B cell (primary cell): ENCODE data around the gene TFAP2B. TPM values are rescaled to one million over a fixed set of nuclear protein-coding genes. Genes with fewer than 3 reads are reported as not detected.

Experiments
- ATAC-seq: fragments of 200-7000 bp; cut with Tn5 transposase; one replicate; pipeline ENCODE4 v1.10.0; 2021; ENCODE audit warnings: low read depth, mild to moderate bottlenecking, moderate number of reproducible peaks, moderate library complexity
- CTCF ChIA-PET: fragments of 350-600 bp; sonication (Branson Sonifier 250); formaldehyde crosslinking; loops from one replicate; lab custom pipeline; 2021; ENCODE audit warnings: antibody characterized with exemption, inconsistent platforms; lab: Charles Lee
- POLR2A ChIA-PET: fragments of 350-600 bp; sonication (Branson Sonifier 250); formaldehyde crosslinking; loops from one replicate; lab custom pipeline; 2021; ENCODE audit warnings: antibody characterized with exemption; lab: Charles Lee
- DNase-seq: peaks from one replicate; pipeline ENCODE4 v3.0.0; 2013
- H2AFZ ChIP-seq: 2 replicates; pipeline ENCODE4 v1.6.1; 2012; ENCODE audit warnings: mild to moderate bottlenecking, low read depth, low read length; ENCODE audit not compliant: insufficient read depth, poor library complexity, severe bottlenecking
- H3K27ac ChIP-seq, 2 donors: 1 replicate in 1 of 2; 2 replicates in 1 of 2; pipeline ENCODE4 v1.5.1; 2012 to 2013; ENCODE audit warnings: low read length in 2 of 2, mild to moderate bottlenecking in 2 of 2, moderate library complexity in 1 of 2
- H3K27me3 ChIP-seq, 4 experiments: fragments of 200-600 bp in 1 of 4; sonication (generic) in 1 of 4; replicated peaks in 1 of 4; 1 replicate in 2 of 4; 2 replicates in 2 of 4; pipeline versions ENCODE4 v1.6.1 to v1.7.0; 2013 to 2016; ENCODE audit warnings: low read length in 3 of 4, mild to moderate bottlenecking in 2 of 4, mixed read lengths in 1 of 4, moderate library complexity in 1 of 4; ENCODE audit not compliant: insufficient read depth in 4 of 4, control insufficient read depth in 3 of 4; ENCODE audit errors: control extremely low read depth in 1 of 4
- H3K36me3 ChIP-seq, 2 experiments: replicated peaks in 1 of 2; 1 replicate in 1 of 2; 2 replicates in 1 of 2; pipeline versions ENCODE4 v1.6.1 to v1.7.1; 2013; ENCODE audit warnings: low read length in 1 of 2; ENCODE audit not compliant: insufficient read depth in 2 of 2, control insufficient read depth in 1 of 2; ENCODE audit errors: control extremely low read depth in 1 of 2, extremely low read depth in 1 of 2
- H3K4me1 ChIP-seq, 2 donors: fragments of 200-600 bp in 1 of 2; sonication (generic) in 1 of 2; 1 replicate in 1 of 2; 2 replicates in 1 of 2; pipeline versions ENCODE4 v1.5.1 to v1.6.1; 2013 to 2017; ENCODE audit warnings: low read length in 2 of 2; ENCODE audit not compliant: control insufficient read depth in 2 of 2, insufficient read depth in 2 of 2
- H3K4me2 ChIP-seq: replicated peaks from 2 replicates; pipeline ENCODE3; 2012; ENCODE audit warnings: mild to moderate bottlenecking, low read depth, low read length; ENCODE audit not compliant: poor library complexity, severe bottlenecking
- H3K4me3 ChIP-seq, 5 experiments: fragments of 200-600 bp in 1 of 5; sonication (generic) in 1 of 5; 1 replicate in 3 of 5; 2 replicates in 2 of 5; pipeline versions ENCODE4 v1.5.1 to v1.7.0; 2011 to 2016; ENCODE audit warnings: low read length in 4 of 5, mild to moderate bottlenecking in 4 of 5, low read depth in 2 of 5, control low read depth in 1 of 5, moderate library complexity in 1 of 5; ENCODE audit not compliant: insufficient read depth in 1 of 5; ENCODE audit errors: control extremely low read depth in 1 of 5, extremely low read depth in 1 of 5
- H3K79me2 ChIP-seq: fragments of 200-600 bp; sonication (generic); one replicate; pipeline ENCODE4 v1.6.0; 2016; ENCODE audit warnings: low read length; ENCODE audit not compliant: control insufficient read depth, insufficient read depth
- H3K9ac ChIP-seq: fragments of 200-600 bp; sonication (generic); 2 replicates; pipeline ENCODE4 v1.6.1; 2017; ENCODE audit warnings: mild to moderate bottlenecking, low read length, moderate library complexity
- H3K9me3 ChIP-seq, 3 donors: one replicate each; pipeline versions ENCODE4 v1.6.1 to v1.7.1; 2013; ENCODE audit warnings: low read length in 2 of 3; ENCODE audit not compliant: control insufficient read depth in 2 of 3, insufficient read depth in 1 of 3; ENCODE audit errors: control extremely low read depth in 1 of 3
- H4K20me1 ChIP-seq: 2 replicates; pipeline ENCODE4 v1.6.0; 2012; ENCODE audit warnings: mild to moderate bottlenecking, low read length; ENCODE audit not compliant: insufficient read depth, control insufficient read depth, poor library complexity, severe bottlenecking
- H3K27ac Mint-ChIP-seq: one replicate; pipeline ENCODE4 v1.8.0; 2021; ENCODE audit warnings: mixed read lengths
- H3K27me3 Mint-ChIP-seq: one replicate; pipeline ENCODE4 v1.8.0; 2021; ENCODE audit warnings: mixed read lengths
- H3K4me1 Mint-ChIP-seq: one replicate; pipeline ENCODE4 v1.8.0; 2021; ENCODE audit warnings: mixed read lengths
- H3K4me3 Mint-ChIP-seq: one replicate; pipeline ENCODE4 v1.8.0; 2021; ENCODE audit warnings: mixed read lengths
- H3K9me3 Mint-ChIP-seq: one replicate; pipeline ENCODE4 v1.8.0; 2022; ENCODE audit warnings: mixed read lengths; ENCODE audit not compliant: insufficient read depth
- EZH2 ChIP-seq: IDR thresholded peaks from 2 replicates; pipeline ENCODE4 v1.6.1; 2012; ENCODE audit warnings: borderline replicate concordance, low read depth, mild to moderate bottlenecking, moderate library complexity, low read length; ENCODE audit not compliant: insufficient read depth, poor library complexity, severe bottlenecking
- WGBS: methylation state at CpG from one replicate; pipeline ENCODE4 v1.1.5; 2013; ENCODE audit warnings: missing lambda C conversion rate; ENCODE audit not compliant: insufficient coverage; 5-methylcytosine and 5-hydroxymethylcytosine counted together
- intact Hi-C: fragments of 100-400 bp; cut with micrococcal nuclease; formaldehyde crosslinking; loops from one replicate; pipeline ENCODE4 v1.10.0; 2022
- polyA plus RNA-seq: library from polyadenylated mRNA; depleted of rRNA; stranded (reverse); fragments of >200 nt; gene quantifications from 2 replicates; pipeline ENCODE4 v1.2.3, GENCODE V29; 2012
- total RNA-seq, 2 donors: library from RNA; stranded (reverse); fragments of 120-200 nt in 1 of 2; gene quantifications; 1 replicate in 1 of 2; 2 replicates in 1 of 2; pipeline versions ENCODE4 v1.2.3 to v1.2.4, GENCODE V29; 2013 to 2022
- TF ChIP-seq, protein P1 (sequence below): fragments of 200-600 bp; IDR thresholded peaks from one replicate; pipeline ENCODE4 v1.8.0; 2022; ENCODE audit warnings: antibody characterized with exemption, mild to moderate bottlenecking

Gene TFAP2B
- total and polyA plus RNA-seq, 2 donors (not counting 1 experiment from before 2014, with no cell fraction given), result not detected

DNA sequence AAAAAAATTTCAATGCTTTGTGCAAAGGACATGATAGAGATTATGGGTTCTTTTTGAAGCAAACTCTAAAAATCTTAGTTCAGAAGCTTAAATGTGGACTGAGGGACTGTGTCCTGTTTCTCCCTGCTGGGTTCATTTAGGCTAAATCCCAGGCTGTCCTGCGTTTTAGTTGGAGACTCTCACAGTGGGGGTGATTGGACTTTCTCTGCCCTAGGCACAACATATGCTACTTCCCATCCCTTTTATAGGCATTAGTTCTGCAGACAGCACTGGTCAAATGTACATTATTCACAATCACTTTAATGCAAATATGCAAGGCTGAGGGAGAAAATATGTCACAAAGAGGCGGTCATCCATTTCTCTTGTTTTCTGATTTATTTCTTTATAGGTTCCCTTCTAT is 71.3 kb downstream of the TFAP2B start:
- Histone ChIP-seq H3K36me3 (no peaks in the 10 kb centered on the region), H3K4me3 (no peak overlapping the region), H4K20me1 (no peaks in the 10 kb centered on the region), H3K9me3 (no peaks in the 10 kb centered on the region), H3K79me2 (no peaks in the 10 kb centered on the region), H3K4me1 (no peaks in the 10 kb centered on the region), H3K9ac (no peak overlapping the region), H2AFZ (no peak overlapping the region), H3K4me2 (no peak overlapping the region), H3K27ac (no peak overlapping the region), H3K27me3 (no peaks in the 10 kb centered on the region)
- no peak overlapping the region for H3K4me3 Mint-ChIP-seq
- ChIA-PET POLR2A (no interaction called here), CTCF (no interaction called here)
- no peak overlapping the region for H3K27ac Mint-ChIP-seq
- TF ChIP-seq EZH2, result no peak
- TF ChIP-seq, protein P1, sequence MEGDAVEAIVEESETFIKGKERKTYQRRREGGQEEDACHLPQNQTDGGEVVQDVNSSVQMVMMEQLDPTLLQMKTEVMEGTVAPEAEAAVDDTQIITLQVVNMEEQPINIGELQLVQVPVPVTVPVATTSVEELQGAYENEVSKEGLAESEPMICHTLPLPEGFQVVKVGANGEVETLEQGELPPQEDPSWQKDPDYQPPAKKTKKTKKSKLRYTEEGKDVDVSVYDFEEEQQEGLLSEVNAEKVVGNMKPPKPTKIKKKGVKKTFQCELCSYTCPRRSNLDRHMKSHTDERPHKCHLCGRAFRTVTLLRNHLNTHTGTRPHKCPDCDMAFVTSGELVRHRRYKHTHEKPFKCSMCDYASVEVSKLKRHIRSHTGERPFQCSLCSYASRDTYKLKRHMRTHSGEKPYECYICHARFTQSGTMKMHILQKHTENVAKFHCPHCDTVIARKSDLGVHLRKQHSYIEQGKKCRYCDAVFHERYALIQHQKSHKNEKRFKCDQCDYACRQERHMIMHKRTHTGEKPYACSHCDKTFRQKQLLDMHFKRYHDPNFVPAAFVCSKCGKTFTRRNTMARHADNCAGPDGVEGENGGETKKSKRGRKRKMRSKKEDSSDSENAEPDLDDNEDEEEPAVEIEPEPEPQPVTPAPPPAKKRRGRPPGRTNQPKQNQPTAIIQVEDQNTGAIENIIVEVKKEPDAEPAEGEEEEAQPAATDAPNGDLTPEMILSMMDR, result no peak
- no peaks in the 10 kb centered on the region for H3K27me3 Mint-ChIP-seq
- WGBS, result 80% methylated on average over 1 of the region's 2 CpGs
- H3K4me1 Mint-ChIP-seq, result no peaks in the 10 kb centered on the region
- intact Hi-C loops, result no loop called here
- DNase-seq (no peak), ATAC-seq (no peak)
- peaks cover under 1% of the 10 kb centered on the region for H3K9me3 Mint-ChIP-seq

DNA sequence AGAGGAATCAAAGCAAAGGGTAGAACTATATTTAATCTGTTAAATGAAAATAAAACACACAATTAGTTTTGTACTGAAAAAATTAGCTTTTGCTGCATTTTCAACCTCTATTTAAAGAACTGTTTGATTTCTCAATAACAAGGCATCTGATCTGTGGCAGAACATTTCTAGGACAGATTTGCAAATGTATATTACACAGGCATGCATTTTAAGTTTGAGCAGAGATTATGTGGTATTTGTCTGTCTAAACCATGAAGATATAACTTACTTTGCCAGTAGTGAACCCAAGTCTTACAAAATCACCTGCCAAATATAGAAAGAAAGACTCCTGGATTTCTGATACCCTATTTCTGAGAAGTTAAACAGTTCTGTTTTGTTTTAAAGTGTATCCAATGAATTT is 71.9 kb downstream of the TFAP2B start:
- no peak overlapping the region for H3K9ac ChIP-seq
- intact Hi-C loops, result no loop called here
- ChIA-PET CTCF (no interaction called here), POLR2A (no interaction called here)
- Mint-ChIP-seq H3K27me3 (no peaks in the 10 kb centered on the region), H3K9me3 (peaks cover 2% of the 10 kb centered on the region), H3K27ac (no peak overlapping the region), H3K4me1 (no peaks in the 10 kb centered on the region), H3K4me3 (no peak overlapping the region)
- H3K79me2 ChIP-seq, result no peaks in the 10 kb centered on the region
- H3K4me3 ChIP-seq, result no peak overlapping the region
- no peaks in the 10 kb centered on the region for H3K9me3 ChIP-seq
- H3K27me3 ChIP-seq, result no peaks in the 10 kb centered on the region
- H3K27ac ChIP-seq, result no peak overlapping the region
- TF ChIP-seq EZH2, result no peak
- TF ChIP-seq, protein P1, result no peak
- no peak overlapping the region for H3K4me2 ChIP-seq
- H2AFZ ChIP-seq, result no peak overlapping the region
- no peaks in the 10 kb centered on the region for H3K36me3 ChIP-seq
- ATAC-seq (no peak), DNase-seq (no peak)
- H4K20me1 ChIP-seq, result no peaks in the 10 kb centered on the region
- no peaks in the 10 kb centered on the region for H3K4me1 ChIP-seq
